Measurements from ENCODE around the gene NRG3.

DNA sequence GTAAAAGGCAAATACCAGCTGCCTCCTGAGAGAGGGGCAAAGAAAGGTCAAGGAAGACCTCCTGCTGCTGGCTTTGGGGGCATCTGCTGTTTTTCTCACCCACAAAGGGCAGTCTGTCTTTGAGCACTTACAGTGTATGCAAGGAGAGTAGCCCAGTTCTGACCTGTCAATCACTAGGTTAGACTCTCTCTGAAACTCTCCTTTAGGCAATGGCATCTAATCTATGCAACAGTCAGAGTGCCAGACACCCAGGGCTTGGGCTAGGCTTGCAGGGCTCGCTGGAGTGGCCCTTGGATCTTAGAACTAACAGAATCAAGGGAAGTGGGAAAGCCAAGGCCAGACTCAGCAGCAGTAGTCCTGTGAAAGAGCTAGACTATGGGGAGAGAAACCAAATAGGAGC lies 522.9 kb downstream of the NRG3 start:
- TF ChIP-seq, protein P1, sequence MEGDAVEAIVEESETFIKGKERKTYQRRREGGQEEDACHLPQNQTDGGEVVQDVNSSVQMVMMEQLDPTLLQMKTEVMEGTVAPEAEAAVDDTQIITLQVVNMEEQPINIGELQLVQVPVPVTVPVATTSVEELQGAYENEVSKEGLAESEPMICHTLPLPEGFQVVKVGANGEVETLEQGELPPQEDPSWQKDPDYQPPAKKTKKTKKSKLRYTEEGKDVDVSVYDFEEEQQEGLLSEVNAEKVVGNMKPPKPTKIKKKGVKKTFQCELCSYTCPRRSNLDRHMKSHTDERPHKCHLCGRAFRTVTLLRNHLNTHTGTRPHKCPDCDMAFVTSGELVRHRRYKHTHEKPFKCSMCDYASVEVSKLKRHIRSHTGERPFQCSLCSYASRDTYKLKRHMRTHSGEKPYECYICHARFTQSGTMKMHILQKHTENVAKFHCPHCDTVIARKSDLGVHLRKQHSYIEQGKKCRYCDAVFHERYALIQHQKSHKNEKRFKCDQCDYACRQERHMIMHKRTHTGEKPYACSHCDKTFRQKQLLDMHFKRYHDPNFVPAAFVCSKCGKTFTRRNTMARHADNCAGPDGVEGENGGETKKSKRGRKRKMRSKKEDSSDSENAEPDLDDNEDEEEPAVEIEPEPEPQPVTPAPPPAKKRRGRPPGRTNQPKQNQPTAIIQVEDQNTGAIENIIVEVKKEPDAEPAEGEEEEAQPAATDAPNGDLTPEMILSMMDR (IDR thresholded peaks at IDR 0.05), result no peak
- TF ChIP-seq POLR2A (IDR thresholded peaks at IDR 0.05), result no peak
